ENCODE data around the gene LGALS1. TPM values are rescaled to one million over a fixed set of nuclear protein-coding genes. Genes with fewer than 3 reads are reported as not detected.

Gene LGALS1
- total and polyA plus RNA-seq, 4 donors, result 35.6 to 138 (median 91.6) TPM

DNA sequence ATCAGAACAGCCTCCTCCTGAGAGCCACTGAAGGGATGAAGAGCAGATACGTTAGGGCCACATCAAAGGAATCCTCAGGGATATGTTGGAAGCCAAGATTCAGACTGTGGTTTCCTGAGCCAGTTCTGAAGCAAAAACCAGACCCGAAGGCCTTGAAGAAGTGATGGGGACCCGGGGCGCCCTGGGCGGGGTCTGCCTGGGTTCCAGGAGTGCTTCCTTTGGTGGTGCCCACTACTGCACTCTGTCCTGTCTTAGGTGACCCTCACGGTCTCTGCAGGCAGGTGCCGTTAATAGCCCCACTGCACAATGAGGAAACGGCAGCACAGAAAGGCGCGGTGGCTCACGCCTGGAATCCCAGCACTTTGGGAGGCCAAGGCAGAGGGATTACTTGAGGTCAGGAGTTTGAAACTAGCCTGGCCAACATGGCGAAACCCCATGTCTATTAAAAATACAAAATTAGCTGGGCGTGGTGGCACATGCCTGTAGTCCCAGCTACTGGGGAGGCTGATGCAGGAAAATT is 48.8 kb upstream of the LGALS1 start:
- DNase-seq (ENCODE audit: low spot score), result no peak
- H3K36me3 ChIP-seq (ENCODE audit: control insufficient read depth in 4 of 4, insufficient read depth in 3 of 4, low read depth in 1 of 4, low read length in 3 of 4), result peaks cover 0 to 12% (median 5%) of the 10 kb centered on the region in 4 donors
- 79% methylated on average over 13 of the region's 13 CpGs for WGBS
- no peaks in the 10 kb centered on the region for H3K9me3 ChIP-seq (ENCODE audit: control insufficient read depth in 4 of 4, low read length in 3 of 4)
- no peak overlapping the region for H3K4me3 ChIP-seq (ENCODE audit: low read depth in 1 of 3, low read length in 3 of 3)
- no peaks in the 10 kb centered on the region for H3K27me3 ChIP-seq (ENCODE audit: control insufficient read depth in 4 of 4, insufficient read depth in 4 of 4, low read length in 3 of 4)
- peak overlapping the region; percentile 78 to 85 for H3K27ac ChIP-seq (ENCODE audit: low read depth in 1 of 2, low read length in 2 of 2)
- peak overlapping the region in 1 of 2 donors; percentile 8 for H3K9ac ChIP-seq (ENCODE audit: low read depth in 1 of 2, low read length in 2 of 2)
- peaks cover 16 to 49% (median 43%) of the 10 kb centered on the region in 4 donors for H3K4me1 ChIP-seq (ENCODE audit: control insufficient read depth in 4 of 4, insufficient read depth in 4 of 4, low read length in 3 of 4)
- TF ChIP-seq SP1 (IDR thresholded peaks at IDR 0.05) (no peak), HNF4A (conservative IDR thresholded peaks at IDR 0.05) (no peak), YY1 (IDR thresholded peaks at IDR 0.05) (no peak), NR2F2 (IDR thresholded peaks at IDR 0.05) (no peak), TAF1 (conservative IDR thresholded peaks at IDR 0.05) (no peak), EGR1 (IDR thresholded peaks at IDR 0.05; ENCODE audit: low read depth in 2 of 2) (no peak), FOXA1 (IDR thresholded peaks at IDR 0.05) (no peak), GABPA (IDR thresholded peaks at IDR 0.05 in 1 of 2, conservative IDR thresholded peaks at IDR 0.05 in 1 of 2) (no peak), FOXA2 (IDR thresholded peaks at IDR 0.05) (no peak), HNF4G (IDR thresholded peaks at IDR 0.05) (no peak), RAD21 (IDR thresholded peaks at IDR 0.05) (no peak), RXRA (IDR thresholded peaks at IDR 0.05) (no peak), JUND (IDR thresholded peaks at IDR 0.05) (no peak)
- TF ChIP-seq, protein P1, sequence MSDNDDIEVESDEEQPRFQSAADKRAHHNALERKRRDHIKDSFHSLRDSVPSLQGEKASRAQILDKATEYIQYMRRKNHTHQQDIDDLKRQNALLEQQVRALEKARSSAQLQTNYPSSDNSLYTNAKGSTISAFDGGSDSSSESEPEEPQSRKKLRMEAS (IDR thresholded peaks at IDR 0.05), result no peak
- TF ChIP-seq, protein P2, sequence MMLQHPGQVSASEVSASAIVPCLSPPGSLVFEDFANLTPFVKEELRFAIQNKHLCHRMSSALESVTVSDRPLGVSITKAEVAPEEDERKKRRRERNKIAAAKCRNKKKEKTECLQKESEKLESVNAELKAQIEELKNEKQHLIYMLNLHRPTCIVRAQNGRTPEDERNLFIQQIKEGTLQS (IDR thresholded peaks at IDR 0.05), result no peak
- TF ChIP-seq, protein P3, sequence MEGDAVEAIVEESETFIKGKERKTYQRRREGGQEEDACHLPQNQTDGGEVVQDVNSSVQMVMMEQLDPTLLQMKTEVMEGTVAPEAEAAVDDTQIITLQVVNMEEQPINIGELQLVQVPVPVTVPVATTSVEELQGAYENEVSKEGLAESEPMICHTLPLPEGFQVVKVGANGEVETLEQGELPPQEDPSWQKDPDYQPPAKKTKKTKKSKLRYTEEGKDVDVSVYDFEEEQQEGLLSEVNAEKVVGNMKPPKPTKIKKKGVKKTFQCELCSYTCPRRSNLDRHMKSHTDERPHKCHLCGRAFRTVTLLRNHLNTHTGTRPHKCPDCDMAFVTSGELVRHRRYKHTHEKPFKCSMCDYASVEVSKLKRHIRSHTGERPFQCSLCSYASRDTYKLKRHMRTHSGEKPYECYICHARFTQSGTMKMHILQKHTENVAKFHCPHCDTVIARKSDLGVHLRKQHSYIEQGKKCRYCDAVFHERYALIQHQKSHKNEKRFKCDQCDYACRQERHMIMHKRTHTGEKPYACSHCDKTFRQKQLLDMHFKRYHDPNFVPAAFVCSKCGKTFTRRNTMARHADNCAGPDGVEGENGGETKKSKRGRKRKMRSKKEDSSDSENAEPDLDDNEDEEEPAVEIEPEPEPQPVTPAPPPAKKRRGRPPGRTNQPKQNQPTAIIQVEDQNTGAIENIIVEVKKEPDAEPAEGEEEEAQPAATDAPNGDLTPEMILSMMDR (IDR thresholded peaks at IDR 0.05; ENCODE audit: low read depth, low read length, missing input control), result no peak
- TF ChIP-seq, protein P4, sequence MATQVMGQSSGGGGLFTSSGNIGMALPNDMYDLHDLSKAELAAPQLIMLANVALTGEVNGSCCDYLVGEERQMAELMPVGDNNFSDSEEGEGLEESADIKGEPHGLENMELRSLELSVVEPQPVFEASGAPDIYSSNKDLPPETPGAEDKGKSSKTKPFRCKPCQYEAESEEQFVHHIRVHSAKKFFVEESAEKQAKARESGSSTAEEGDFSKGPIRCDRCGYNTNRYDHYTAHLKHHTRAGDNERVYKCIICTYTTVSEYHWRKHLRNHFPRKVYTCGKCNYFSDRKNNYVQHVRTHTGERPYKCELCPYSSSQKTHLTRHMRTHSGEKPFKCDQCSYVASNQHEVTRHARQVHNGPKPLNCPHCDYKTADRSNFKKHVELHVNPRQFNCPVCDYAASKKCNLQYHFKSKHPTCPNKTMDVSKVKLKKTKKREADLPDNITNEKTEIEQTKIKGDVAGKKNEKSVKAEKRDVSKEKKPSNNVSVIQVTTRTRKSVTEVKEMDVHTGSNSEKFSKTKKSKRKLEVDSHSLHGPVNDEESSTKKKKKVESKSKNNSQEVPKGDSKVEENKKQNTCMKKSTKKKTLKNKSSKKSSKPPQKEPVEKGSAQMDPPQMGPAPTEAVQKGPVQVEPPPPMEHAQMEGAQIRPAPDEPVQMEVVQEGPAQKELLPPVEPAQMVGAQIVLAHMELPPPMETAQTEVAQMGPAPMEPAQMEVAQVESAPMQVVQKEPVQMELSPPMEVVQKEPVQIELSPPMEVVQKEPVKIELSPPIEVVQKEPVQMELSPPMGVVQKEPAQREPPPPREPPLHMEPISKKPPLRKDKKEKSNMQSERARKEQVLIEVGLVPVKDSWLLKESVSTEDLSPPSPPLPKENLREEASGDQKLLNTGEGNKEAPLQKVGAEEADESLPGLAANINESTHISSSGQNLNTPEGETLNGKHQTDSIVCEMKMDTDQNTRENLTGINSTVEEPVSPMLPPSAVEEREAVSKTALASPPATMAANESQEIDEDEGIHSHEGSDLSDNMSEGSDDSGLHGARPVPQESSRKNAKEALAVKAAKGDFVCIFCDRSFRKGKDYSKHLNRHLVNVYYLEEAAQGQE (IDR thresholded peaks at IDR 0.05), result no peak
- TF ChIP-seq, protein P5, sequence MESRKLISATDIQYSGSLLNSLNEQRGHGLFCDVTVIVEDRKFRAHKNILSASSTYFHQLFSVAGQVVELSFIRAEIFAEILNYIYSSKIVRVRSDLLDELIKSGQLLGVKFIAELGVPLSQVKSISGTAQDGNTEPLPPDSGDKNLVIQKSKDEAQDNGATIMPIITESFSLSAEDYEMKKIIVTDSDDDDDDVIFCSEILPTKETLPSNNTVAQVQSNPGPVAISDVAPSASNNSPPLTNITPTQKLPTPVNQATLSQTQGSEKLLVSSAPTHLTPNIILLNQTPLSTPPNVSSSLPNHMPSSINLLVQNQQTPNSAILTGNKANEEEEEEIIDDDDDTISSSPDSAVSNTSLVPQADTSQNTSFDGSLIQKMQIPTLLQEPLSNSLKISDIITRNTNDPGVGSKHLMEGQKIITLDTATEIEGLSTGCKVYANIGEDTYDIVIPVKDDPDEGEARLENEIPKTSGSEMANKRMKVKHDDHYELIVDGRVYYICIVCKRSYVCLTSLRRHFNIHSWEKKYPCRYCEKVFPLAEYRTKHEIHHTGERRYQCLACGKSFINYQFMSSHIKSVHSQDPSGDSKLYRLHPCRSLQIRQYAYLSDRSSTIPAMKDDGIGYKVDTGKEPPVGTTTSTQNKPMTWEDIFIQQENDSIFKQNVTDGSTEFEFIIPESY (IDR thresholded peaks at IDR 0.05), result no peak
